GM18861 (cell line): ENCODE data around the gene GPC5.

Source experiments
- ATAC-seq: cut with Tn5 transposase; IDR thresholded peaks from one replicate; pipeline ENCODE4 v1.9.1; 2021; ENCODE audit not compliant: unreplicated experiment

Gene GPC5

DNA sequence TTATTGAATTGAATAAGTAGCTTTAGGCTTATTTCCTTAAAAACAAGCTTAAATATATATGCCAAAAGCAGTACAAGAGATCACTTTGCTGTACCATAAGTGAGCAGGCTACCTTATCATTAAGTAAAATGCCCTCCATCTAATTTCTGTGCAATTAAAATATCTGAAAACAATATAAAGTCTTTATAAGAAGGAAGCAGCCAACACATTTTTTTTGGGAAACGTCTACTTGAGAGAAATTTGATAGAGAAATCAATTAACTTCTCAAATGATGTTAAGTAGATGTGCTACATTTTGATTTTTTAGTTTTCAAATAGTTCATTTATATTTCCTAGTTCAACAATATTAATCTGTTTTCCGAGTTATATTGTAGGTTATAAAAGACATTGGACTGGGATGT, 52.5 kb downstream of the GPC5 start:
- ATAC-seq, result no peak

DNA sequence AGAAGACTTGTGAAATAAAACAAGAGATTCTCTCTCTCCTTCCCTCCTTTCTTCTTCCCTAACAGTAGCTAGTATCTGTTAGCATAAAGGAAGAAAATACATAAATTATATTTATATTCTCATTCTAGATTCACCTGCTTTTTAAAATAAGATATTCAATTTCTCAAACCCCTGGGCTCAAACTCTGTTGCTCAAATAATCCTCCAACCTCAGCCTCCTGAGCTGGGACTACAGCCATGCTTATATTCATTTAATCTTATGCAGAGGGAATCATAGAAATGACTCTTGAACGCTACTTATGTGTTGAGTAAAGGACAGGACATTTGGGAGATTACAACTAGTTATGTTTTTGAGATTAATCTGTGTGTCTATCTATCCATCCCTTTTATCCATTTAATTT, 56.2 kb downstream of the GPC5 start:
- no peak for ATAC-seq

DNA sequence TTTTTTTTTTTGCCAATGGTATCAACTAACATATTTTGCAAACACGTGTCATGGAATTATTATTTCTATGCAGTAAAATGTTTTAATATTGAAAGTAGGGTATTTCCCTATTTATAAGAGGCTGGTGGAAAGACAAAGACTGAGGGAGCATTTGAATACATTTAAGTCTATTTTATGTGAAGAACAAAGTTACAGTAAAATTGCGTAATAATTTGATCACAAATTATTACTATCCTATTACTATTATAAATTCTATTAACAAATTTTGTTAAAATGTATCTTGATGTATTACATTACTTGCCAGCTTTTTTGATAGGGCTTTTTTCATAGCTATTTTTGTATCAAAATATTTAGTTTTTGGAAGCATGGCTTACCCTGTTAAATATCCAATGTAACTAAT, 58.4 kb downstream of the GPC5 start:
- ATAC-seq, result no peak

DNA sequence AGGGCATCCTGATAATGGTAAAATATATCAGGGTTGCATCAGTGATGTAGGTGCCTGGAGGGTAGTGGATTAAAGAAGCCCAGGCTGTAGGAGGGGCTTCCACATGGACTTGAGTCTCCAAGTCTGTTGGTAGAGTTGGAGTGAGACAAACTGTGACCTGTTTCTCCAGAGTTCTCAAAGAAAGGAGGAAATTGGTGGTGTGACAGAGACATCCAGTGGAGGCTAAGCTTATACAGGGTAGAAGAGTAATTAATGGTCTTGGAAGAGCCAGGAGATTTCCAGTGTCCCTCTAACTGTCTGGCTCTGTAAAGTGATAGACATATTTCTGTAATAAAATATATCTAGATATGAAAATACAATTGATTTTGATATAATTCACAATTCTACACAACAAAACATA, 61.1 kb downstream of the GPC5 start:
- ATAC-seq, result no peak

DNA sequence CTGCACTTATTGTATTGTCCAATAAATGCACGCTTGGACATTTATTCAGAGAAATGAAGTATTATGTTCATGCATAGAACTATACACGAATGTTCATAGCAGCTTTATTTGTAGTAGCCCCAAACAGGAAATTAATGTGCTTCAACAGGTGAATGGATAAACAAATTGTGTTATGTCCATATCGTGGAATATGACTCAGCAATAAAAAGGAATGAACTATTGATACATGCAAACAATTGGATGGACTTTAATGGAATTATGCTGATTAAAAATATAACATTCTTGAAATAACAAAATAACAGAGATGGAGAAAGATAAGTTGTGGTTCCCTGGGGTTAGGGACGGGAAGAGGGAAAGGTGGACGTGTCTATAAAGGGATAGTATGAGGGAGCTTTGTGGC, 65.9 kb downstream of the GPC5 start:
- no peak for ATAC-seq

DNA sequence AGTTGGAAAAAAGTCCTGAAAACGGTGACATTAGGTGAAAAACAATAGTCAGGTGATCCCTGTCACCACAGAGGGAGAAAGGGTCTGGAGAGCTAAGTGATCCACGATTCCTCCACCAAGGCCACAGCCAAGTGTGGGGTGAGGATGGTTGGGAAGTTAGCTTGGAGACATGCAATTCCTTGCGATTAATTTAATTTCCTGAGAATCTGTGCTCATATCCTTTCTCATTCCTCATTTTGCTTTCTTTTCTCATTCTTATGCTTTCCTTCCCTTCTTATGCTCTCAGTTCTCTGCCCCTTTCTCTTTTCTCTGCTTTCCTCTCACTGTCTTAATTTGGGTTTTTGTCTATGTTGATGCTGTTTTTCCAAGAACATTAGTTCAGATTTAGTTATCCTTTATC, 68.8 kb downstream of the GPC5 start:
- ATAC-seq, result no peak

DNA sequence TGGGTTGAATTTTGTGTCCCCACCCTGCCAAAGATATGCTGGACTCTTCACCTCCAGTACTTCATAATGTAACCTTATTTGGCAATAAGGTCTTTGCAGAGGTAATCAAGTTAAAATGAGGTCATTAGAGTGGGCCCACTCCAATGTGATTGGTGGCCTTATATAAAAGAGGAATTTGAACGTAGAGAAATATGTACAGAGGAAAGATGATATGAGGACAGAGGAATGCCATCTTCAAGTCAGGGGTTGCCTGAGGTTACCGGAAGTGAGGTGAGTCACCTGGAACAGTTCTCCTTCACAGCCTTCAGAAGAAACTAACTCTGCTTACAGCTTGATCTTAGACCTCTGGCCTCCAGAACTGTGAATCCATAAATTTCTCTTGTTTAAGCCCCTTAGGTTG, 69.9 kb downstream of the GPC5 start:
- ATAC-seq, result no peak

DNA sequence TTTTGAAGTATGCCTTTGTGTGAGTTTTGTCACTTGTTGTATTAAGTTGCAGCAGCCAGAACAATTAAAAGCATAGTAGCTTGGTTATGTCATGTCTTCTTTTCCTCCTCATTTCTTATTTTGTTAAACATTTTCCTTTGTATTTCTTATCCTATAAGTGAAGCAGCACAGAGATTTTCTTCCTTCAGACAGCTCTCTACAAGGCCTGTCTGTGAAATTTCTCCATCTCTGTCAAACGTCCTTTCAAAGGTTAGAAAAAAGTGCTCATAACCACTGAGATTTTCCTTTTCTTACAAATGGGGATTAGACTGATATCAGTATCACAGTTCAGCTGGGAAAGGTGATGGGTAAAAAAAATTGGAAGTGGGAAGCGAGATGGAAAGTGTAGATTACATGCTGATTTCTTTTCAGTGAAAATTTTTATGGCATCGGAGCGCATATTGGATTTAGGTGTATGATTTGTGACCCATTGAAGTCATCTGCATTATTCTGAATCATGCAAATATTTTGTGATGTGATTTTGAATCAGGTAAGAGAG, 71.7 kb downstream of the GPC5 start:
- ATAC-seq, result no peak

DNA sequence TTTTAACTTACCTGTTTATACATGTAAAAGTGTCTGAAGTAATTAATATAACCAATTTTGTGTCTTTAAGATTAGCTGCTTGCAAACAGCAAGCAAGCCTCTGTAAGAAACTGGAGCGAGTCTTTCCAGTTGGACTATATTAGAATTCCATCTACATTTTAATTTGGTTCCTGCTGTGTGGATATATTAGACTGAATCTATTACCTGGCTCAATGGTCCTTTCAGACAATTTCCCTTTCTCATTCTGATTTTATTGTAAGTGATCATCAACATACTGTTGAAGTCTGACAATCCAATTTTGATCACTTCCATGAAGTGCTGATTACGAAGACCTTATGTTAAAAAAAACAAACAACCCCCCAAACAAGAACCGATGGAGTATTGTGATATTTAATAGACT, 72.3 kb downstream of the GPC5 start:
- no peak for ATAC-seq

DNA sequence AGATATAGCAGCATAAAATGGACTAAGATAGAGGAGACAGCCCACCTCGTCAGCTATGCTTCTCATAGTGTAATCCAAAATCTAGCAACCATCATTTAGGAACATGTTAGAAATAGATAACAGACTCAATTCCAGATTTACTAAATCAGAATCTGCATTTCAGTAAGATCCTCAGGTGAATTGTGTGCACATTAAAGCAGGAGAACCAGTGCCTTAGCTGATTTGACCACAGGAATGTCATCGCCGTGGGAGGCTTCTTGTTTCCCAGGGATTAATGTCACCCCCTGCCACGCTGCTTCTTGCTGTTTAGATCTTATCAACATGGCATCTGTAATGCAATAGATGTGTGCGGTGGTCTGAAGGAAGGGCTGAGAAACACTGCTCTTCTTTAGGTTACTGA, 84.0 kb downstream of the GPC5 start:
- no peak for ATAC-seq

DNA sequence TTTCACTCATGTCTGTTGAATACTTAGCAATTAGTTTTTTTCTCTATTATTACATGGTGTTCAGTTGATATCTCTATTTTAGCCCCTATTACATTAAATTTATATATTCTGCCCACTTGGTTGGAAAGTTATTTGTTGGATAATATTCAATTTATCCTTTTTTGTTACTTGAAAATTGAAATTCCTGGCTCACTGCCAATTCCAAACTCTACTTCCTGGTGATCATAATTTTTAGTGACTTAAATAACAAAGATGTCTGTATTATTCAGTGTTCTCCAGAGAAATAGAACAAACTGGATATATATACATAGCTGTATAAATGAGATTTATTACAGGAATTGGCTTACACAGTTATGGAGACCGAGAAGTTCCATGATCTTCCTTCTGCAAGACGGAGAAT, 93.6 kb downstream of the GPC5 start:
- ATAC-seq, result no peak

DNA sequence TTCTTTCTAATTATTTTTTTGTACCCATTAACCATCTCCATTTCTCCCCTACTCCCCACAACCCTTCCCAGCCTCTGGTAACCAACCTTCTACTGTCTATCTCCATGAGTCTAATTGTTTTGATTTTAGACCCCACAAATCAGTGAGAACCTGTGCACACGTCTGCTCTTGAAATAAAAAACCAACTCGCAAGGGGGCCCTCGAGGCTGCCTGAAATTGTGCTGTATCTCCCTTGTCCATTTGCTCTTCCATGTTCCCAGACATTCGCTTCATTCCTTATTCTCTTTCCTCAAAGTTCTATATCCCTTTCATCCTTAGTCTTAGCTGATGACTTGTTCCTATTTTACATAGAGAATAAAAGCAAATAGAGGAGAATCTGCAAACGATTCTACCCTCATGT, 95.0 kb downstream of the GPC5 start:
- ATAC-seq, result no peak

DNA sequence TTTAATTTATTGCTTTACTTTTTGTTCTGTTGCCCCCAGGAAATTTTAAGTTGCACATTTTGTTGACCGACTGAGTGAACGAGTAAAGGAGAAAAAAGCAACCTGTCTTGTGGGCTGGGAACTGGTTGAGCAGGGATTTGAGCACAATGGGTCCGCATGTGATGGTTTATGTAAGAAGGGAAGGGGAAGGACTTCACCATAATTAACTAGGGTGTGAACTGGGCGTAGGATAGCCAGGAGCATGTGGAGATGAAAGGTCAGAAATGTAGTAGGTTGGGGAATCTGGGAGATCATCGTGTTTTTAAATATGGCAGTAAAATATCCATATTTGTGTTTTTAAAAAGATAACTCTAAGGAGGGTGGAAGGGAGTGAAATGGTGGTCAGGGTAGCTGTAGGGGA, 99.9 kb downstream of the GPC5 start:
- ATAC-seq, result no peak

DNA sequence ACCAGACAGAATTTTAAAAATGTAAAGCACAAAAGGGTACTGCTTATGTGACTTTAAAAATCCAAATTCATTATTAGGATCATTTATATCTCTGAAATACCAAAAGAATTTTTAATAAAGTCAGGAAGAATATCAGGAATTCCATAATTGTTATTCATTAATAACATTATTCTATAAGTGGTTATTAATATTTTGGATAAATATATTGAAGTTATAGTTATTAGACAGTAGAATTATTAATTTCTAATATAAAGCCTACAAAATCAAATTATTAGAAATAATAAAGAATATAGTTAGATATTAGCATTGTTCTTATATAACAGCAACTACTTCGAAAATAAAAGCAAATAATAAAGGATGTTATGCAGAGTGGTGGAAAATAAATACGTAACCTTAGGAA, 105.8 kb downstream of the GPC5 start:
- no peak for ATAC-seq

DNA sequence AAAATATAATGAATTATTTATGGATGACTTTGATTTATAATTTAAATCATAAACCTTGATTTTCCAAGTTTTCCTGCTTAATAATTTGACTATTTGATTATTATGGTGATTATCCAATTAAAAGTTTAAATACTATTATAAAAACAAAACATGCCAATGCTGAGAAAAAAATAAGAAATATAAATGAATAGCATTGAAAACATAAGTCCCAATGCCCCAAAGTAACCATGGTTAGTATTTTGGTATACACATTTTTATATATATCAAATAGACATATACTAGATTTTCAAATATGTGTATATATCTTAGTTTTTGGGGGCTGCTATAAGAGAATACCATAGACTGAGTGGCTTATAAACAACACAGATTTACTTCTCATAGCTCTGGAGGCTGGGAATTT, 108.3 kb downstream of the GPC5 start:
- ATAC-seq, result no peak

DNA sequence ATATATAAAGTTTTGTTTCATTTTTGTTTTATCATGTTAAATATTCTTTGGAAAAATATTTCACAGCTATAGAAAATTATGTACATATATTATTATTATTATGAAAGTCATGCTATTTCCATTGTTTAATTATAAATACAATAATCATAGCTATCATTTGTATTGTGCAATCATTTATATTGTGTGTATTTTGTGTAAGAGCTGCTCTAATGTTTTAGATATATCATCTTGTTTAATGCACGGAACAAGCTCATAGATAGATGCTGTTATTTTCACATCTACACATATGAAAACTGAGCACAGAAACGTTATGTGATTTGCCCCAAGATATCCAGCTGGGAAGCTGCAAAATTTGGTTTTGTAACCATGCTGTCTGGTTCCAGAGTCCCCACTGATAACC, 111.6 kb downstream of the GPC5 start:
- no peak for ATAC-seq

DNA sequence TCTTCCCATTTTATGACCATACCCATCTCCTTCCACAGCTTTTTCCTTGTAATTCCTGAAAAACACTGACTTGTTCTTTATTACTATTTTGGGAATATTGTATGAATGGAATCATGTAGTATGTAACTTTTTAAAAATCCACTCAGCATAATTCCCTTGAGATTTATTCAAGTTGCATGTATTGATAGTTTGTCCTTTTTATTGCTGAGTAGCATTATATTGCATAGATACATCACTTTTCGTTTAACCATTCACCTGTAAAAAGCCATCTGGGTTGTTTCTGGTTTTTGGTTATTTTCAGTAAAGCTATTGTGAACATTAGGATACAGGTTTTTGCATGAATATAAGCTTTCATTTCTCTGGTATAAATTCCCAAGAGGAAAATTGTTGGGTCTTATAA, 115.4 kb downstream of the GPC5 start:
- ATAC-seq, result no peak

DNA sequence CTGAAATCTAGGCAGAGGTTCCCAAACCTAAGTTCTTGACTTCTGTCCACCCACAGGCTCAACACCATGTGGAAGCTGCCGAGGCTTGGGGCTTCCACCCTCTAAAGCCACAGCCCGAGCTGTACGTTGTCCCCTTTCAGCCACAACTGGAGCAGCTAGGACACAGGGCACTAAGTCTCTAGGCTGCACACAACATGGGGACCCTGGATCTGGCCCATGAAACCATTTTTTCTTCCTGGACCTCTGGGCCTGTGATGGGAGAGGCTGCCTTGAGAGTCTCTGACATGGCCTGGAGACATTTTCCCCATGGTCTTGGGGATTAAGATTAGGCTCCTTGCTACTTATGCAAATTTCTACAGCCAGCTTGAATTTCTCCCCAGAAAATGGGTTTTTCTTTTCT, 118.4 kb downstream of the GPC5 start:
- no peak for ATAC-seq

DNA sequence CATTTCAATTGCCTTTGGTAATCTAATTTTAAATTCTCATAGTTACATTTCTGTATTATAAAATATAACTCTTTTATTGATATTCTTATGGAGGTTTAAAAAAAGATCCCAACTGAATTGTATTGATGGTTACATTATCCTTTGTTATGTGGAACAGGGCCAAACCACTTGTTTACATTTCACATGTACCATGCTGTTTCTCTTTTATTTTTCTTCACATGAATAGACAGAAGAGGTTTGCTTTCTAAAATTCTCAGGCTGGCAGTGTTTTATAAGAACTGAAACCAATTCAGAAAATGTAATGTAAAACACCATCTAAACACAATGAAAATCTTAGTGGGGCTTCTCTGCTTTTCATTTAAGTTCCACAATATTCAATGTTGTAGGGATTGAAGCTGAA, 122.5 kb downstream of the GPC5 start:
- peak; percentile 59 for ATAC-seq

DNA sequence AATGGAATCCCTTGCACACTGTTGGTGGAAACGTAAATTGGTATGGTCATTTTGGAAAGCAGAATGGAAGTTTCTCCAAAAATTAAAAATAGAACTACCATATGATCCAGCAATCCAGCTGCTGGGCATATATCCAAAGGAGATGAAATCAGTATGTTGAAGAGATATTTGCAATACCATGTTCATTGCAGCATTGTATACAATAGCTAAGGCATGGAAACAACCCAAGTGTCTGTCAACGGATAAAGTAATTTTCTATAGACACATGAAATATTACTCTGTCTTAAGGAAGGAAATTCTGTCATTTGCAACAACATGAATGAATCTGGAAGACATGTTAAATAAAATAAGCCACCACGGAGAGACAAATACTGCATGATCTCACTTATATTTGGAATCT, 124.7 kb downstream of the GPC5 start:
- ATAC-seq, result no peak

DNA sequence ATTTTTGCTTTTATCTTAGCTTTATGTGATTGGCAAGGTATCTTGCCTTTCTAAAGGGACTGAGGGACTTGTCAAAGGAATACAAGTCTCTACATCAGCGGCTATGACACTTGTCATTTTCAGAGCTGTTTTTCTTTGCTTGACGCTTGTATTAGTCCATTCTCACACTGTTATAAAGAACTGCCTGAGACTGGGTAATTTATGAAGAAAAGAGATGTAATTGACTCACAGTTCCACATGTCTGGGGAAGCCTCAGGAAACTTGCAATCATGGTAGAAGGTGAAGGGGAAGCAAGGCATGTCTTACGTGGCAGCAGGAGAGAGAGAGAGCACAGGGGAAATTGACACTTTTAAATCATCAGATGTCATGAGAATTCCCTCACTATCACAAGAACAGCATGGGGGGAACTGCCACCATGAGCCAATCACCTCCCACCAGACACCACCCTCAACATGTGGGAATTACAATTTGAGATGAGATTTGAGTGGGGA, 128.2 kb downstream of the GPC5 start:
- ATAC-seq, result no peak

DNA sequence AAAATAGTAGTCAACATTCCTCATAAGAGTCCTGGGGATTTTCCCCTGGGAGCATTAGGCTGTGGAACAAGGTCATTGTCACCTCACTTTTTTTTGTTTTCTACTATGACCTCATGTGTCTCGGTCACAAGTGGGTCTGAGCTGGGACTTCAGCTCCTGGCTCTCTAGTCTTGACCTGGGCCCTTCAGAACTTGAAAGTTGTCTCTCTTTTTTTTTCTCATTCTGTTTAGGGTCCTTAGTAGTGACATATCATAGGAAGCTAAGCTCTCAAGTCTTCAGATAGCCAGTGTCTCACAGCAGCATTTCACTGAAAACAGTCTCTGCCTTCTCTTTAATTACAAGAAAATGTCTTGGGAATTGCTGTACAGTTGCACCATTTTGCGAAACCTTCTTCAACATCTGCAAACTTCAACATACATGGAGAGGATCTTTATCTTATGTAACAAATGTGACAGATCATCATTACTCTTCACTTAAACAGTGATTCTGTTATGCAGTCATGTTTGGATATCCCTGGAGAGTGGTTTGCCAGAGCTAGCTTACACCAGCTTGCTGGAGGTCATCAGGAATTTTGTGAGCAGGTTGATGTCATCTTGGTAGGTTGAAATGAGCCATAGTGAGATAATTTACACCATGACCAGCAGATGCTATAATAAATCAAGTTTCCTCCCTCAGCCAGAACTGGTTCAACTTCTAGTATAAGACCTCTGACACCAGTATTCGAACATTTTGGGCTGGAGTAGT, 131.5 kb downstream of the GPC5 start:
- no peak for ATAC-seq

DNA sequence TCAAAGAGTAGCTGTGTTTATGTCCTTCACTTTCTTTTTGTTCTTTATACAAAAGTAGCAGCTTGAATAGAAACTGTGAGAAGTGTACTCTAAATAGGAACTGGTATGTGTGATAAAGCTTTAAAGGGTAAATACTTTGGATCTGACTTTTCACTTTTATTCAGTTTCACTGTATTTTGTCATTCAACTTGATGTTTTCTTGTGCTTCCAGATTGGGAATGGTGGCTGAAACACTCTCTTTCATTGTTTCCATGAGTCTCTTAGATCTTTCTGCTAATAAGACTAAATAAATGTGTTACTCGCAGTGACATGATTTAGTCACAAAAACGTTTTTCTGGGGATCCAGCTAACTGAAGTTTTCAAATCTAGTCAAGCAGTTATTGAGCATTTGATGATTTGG, 133.2 kb downstream of the GPC5 start:
- no peak for ATAC-seq
